Natural killer cell (primary cell): ENCODE data around the gene NKX2-4. TPM values are rescaled to one million over a fixed set of nuclear protein-coding genes. Genes with fewer than 3 reads are reported as not detected.

Experiments used
- ATAC-seq, 3 donors: fragments of 150-1000 bp in 2 of 3; fragments of 200-7000 bp in 1 of 3; cut with Tn5 transposase; 1 replicate in 1 of 3; 2 replicates in 2 of 3; pipeline ENCODE4 v1.10.0; 2021; ENCODE audit warnings: mild to moderate bottlenecking in 2 of 3, moderate library complexity in 2 of 3
- DNase-seq, 2 donors: peaks; one replicate each; pipeline versions ENCODE4 v3.0.0 to v3.0.0-alpha.2; 2013 to 2021; ENCODE audit warnings: mixed read lengths in 1 of 2
- H3K27ac ChIP-seq: one replicate; pipeline ENCODE4 v1.5.1; 2013; ENCODE audit warnings: mild to moderate bottlenecking, low read length
- H3K27me3 ChIP-seq: one replicate; pipeline ENCODE4 v1.6.1; 2013; ENCODE audit warnings: low read length; ENCODE audit not compliant: control insufficient read depth, insufficient read depth
- H3K36me3 ChIP-seq: one replicate; pipeline ENCODE4 v1.6.1; 2013; ENCODE audit warnings: low read length; ENCODE audit not compliant: control insufficient read depth, insufficient read depth
- H3K4me1 ChIP-seq: one replicate; pipeline ENCODE4 v1.6.1; 2013; ENCODE audit warnings: low read length; ENCODE audit not compliant: control insufficient read depth, insufficient read depth
- H3K4me3 ChIP-seq: one replicate; pipeline ENCODE4 v1.5.1; 2013; ENCODE audit warnings: low read length
- H3K9me3 ChIP-seq: one replicate; pipeline ENCODE4 v1.6.1; 2013; ENCODE audit warnings: low read length; ENCODE audit not compliant: control insufficient read depth, insufficient read depth
- H3K27ac Mint-ChIP-seq, 2 donors: one replicate each; pipeline ENCODE4 v1.8.0; 2022; ENCODE audit warnings: mild to moderate bottlenecking in 2 of 2, mixed read lengths in 2 of 2, moderate library complexity in 1 of 2
- H3K27me3 Mint-ChIP-seq, 2 donors: one replicate each; pipeline ENCODE4 v1.8.0; 2022; ENCODE audit warnings: low read depth in 2 of 2, mixed read lengths in 2 of 2
- H3K36me3 Mint-ChIP-seq: one replicate; pipeline ENCODE4 v1.8.0; 2022; ENCODE audit warnings: mixed read lengths
- H3K4me1 Mint-ChIP-seq, 2 donors: one replicate each; pipeline ENCODE4 v1.8.0; 2022; ENCODE audit warnings: mixed read lengths in 2 of 2
- H3K4me3 Mint-ChIP-seq: one replicate; pipeline ENCODE4 v1.8.0; 2022; ENCODE audit warnings: mild to moderate bottlenecking, moderate library complexity, mixed read lengths
- H3K9me3 Mint-ChIP-seq, 2 donors: one replicate each; pipeline ENCODE4 v1.8.0; 2022; ENCODE audit warnings: mixed read lengths in 2 of 2
- CTCF ChIP-seq: fragments of 200-600 bp; IDR thresholded peaks from one replicate; pipeline ENCODE4 v1.8.0; 2022; ENCODE audit warnings: antibody characterized with exemption
- WGBS: methylation state at CpG from one replicate; pipeline ENCODE4 v1.1.7; 2013; ENCODE audit warnings: missing lambda C conversion rate; ENCODE audit not compliant: insufficient coverage; 5-methylcytosine and 5-hydroxymethylcytosine counted together
- intact Hi-C: fragments of 100-400 bp; cut with micrococcal nuclease; formaldehyde crosslinking; loops from one replicate; pipeline ENCODE4 v1.14.2; 2022
- total RNA-seq, 4 donors: library from RNA; stranded (reverse); fragments of 120-200 nt in 1 of 4; gene quantifications; one replicate each; pipeline versions ENCODE4 v1.2.3 to v1.2.4, GENCODE V29; 2013 to 2022

The NKX2-4 gene
- total RNA-seq, 3 donors from 2014 or later (not counting 1 experiment from before 2014, with no cell fraction given) = not detected

GRCh38 chr20:21396599-21397340 is 556 bp downstream of the NKX2-4 start:
- no peak for TF ChIP-seq CTCF
- intact Hi-C loops = no loop called here
- ATAC-seq (peak in 2 of 3 donors; percentile 30 to 41), DNase-seq (peak in 1 of 2 donors; percentile 42)
- Mint-ChIP-seq H3K36me3 (peaks cover 6% of the 10 kb centered on the region), H3K27me3 (peaks cover 60 to 70% of the 10 kb centered on the region in 2 donors), H3K4me1 (peaks cover 24 to 29% of the 10 kb centered on the region in 2 donors), H3K9me3 (no peaks in the 10 kb centered on the region), H3K4me3 (no peak overlapping the region), H3K27ac (no peak overlapping the region)
- Histone ChIP-seq H3K27ac (no peak overlapping the region), H3K9me3 (peaks cover 4% of the 10 kb centered on the region), H3K27me3 (peaks cover 78% of the 10 kb centered on the region), H3K4me3 (no peak overlapping the region), H3K4me1 (peaks cover 16% of the 10 kb centered on the region), H3K36me3 (no peaks in the 10 kb centered on the region)
- 5% methylated on average over 116 of the region's 116 CpGs for WGBS

DNA sequence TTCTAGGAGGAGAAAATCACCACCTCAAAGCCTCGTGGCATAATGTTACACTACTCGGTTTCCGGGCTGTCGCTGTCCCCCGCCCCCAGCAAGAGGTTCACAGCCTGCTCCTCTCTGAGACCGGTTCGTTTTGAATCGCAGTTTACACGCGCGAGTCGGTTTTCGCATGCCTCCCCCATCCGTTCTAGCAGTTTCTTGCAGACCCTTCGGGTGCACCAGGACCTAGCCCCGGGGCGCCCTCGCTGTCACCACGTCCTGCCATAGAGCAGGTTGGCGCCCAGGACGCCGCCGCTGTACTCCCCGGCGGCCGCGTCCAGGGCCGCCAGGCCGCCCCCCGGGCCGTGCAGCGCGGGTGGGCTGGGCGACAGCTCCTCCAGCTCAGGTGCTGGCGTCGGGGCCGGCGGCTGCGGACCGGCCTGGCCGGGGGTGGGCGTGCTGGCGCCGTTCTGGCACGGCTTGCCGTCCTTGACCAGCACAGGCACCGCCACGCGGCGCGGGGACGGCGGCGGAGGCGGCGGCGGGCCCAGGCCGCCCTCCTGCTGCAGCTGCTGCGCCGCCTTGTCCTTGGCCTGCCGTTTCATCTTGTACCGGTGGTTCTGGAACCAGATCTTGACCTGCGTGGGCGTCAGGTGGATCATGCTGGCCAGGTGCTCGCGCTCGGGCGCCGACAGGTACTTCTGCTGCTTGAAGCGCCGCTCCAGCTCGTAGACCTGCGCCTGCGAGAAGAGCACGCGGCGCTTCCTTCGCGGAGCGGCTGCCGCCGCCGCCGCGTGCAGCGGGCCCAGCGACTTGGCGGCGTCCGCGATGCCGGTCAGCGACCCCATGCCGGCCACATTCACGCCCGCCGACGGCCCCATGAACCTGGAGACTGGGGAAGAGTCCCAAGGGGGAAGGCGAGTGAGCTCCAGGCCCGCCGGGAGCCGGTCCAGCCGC is 1.4 kb downstream of the NKX2-4 start:
- intact Hi-C loops = no loop called here
- TF ChIP-seq CTCF = no peak

GRCh38 chr20:21395051-21395665 is 2.2 kb downstream of the NKX2-4 start:
- peak overlapping the region; percentile 75 for H3K4me3 Mint-ChIP-seq
- no peaks in the 10 kb centered on the region for H3K36me3 ChIP-seq
- no peak overlapping the region for H3K4me3 ChIP-seq
- no peak for DNase-seq
- H3K4me1 Mint-ChIP-seq = peaks cover 27 to 34% of the 10 kb centered on the region in 2 donors
- intact Hi-C loops = no loop called here
- peaks cover 4% of the 10 kb centered on the region for H3K9me3 ChIP-seq
- H3K4me1 ChIP-seq = peaks cover 18% of the 10 kb centered on the region
- no peak for TF ChIP-seq CTCF
- no peaks in the 10 kb centered on the region for H3K9me3 Mint-ChIP-seq
- ATAC-seq = no peak
- H3K27ac ChIP-seq = no peak overlapping the region
- H3K27me3 Mint-ChIP-seq = peaks cover 54 to 58% of the 10 kb centered on the region in 2 donors
- WGBS = 16% methylated on average over 4 of the region's 6 CpGs
- peaks cover 6% of the 10 kb centered on the region for H3K36me3 Mint-ChIP-seq
- no peak overlapping the region for H3K27ac Mint-ChIP-seq
- H3K27me3 ChIP-seq = peaks cover 67% of the 10 kb centered on the region

More for the DNA sequence above, 1.4 kb downstream of the NKX2-4 start:
- 8% methylated on average over 103 of the region's 103 CpGs for WGBS
- DNase-seq (peak; percentile 26 to 83), ATAC-seq (peak; percentile 65 to 80 (median 75))
- Histone ChIP-seq H3K4me1 (peaks cover 18% of the 10 kb centered on the region), H3K27ac (no peak overlapping the region), H3K4me3 (no peak overlapping the region), H3K27me3 (peaks cover 75% of the 10 kb centered on the region), H3K36me3 (no peaks in the 10 kb centered on the region), H3K9me3 (peaks cover 4% of the 10 kb centered on the region)
- Mint-ChIP-seq H3K36me3 (peaks cover 6% of the 10 kb centered on the region), H3K9me3 (no peaks in the 10 kb centered on the region), H3K27me3 (peaks cover 60 to 65% of the 10 kb centered on the region in 2 donors), H3K27ac (no peak overlapping the region), H3K4me3 (peak overlapping the region; percentile 75), H3K4me1 (peaks cover 27 to 34% of the 10 kb centered on the region in 2 donors)
